GM23338 (cell line): ENCODE measurements around the gene STKLD1. TPM values are rescaled to one million over a fixed set of nuclear protein-coding genes. Genes with fewer than 3 reads are reported as not detected.

Source experiments
- ATAC-seq: fragments of 200-7000 bp; cut with Tn5 transposase; 3 replicates; pipeline ENCODE4 v1.9.1; 2020
- DNase-seq: peaks from one replicate; pipeline ENCODE4 v3.0.0-alpha.2; 2015; ENCODE audit warnings: low spot score
- H2AFZ ChIP-seq: fragments of 200-600 bp; sonication (generic); 2 replicates; pipeline ENCODE4 v1.8.0; 2016; ENCODE audit warnings: antibody characterized with exemption, mild to moderate bottlenecking, moderate library complexity
- H3F3A ChIP-seq: fragments of 200-600 bp; sonication (generic); replicated peaks from 2 replicates; pipeline ENCODE4 v1.8.0; 2017; ENCODE audit warnings: antibody characterized with exemption, mixed run types, low read depth
- H3K27ac ChIP-seq: fragments of 200-600 bp; sonication (generic); 2 replicates; pipeline ENCODE4 v1.6.1; 2016; ENCODE audit warnings: low read depth
- H3K27me3 ChIP-seq: fragments of 200-600 bp; sonication (generic); 2 replicates; pipeline ENCODE4 v1.8.0; 2016; ENCODE audit warnings: mild to moderate bottlenecking, mixed run types, moderate library complexity; ENCODE audit not compliant: insufficient read depth
- H3K36me3 ChIP-seq: fragments of 200-600 bp; sonication (generic); 2 replicates; pipeline ENCODE4 v1.8.0; 2016; ENCODE audit warnings: mild to moderate bottlenecking; ENCODE audit not compliant: insufficient read depth
- H3K4me1 ChIP-seq: fragments of 200-600 bp; sonication (generic); 2 replicates; pipeline ENCODE4 v1.8.0; 2016; ENCODE audit warnings: mild to moderate bottlenecking, moderate library complexity; ENCODE audit not compliant: insufficient read depth
- H3K4me2 ChIP-seq: fragments of 200-600 bp; sonication (generic); 2 replicates; pipeline ENCODE4 v1.7.1; 2017; ENCODE audit warnings: mixed run types
- H3K4me3 ChIP-seq: fragments of 200-600 bp; sonication (generic); 2 replicates; pipeline ENCODE4 v1.6.1; 2016; ENCODE audit warnings: mixed run types
- H3K79me2 ChIP-seq: fragments of 200-600 bp; sonication (generic); replicated peaks from 2 replicates; pipeline ENCODE4 v1.8.0; 2017; ENCODE audit warnings: mild to moderate bottlenecking; ENCODE audit not compliant: insufficient read depth
- H3K9me2 ChIP-seq: fragments of 200-600 bp; sonication (generic); 2 replicates; pipeline ENCODE4 v1.8.0; 2017; ENCODE audit not compliant: insufficient read depth
- H4K20me1 ChIP-seq: fragments of 200-600 bp; sonication (generic); replicated peaks from 2 replicates; pipeline ENCODE4 v1.8.0; 2017; ENCODE audit warnings: mild to moderate bottlenecking; ENCODE audit not compliant: insufficient read depth
- H3K27ac Mint-ChIP-seq: 2 replicates; pipeline ENCODE4 v1.8.0; 2020; ENCODE audit warnings: inconsistent platforms, mild to moderate bottlenecking, moderate library complexity, mixed read lengths
- H3K27me3 Mint-ChIP-seq: 3 replicates; pipeline ENCODE4 v1.8.0; 2022; ENCODE audit warnings: low read depth, mild to moderate bottlenecking, moderate library complexity, mixed read lengths, inconsistent platforms; ENCODE audit not compliant: insufficient read depth, poor library complexity
- H3K36me3 Mint-ChIP-seq: 3 replicates; pipeline ENCODE4 v1.8.0; 2021; ENCODE audit warnings: low read depth, mild to moderate bottlenecking, inconsistent platforms, moderate library complexity, mixed read lengths
- H3K4me1 Mint-ChIP-seq: 3 replicates; pipeline ENCODE4 v1.8.0; 2020; ENCODE audit warnings: mild to moderate bottlenecking, inconsistent platforms, mixed read lengths
- H3K4me3 Mint-ChIP-seq: 3 replicates; pipeline ENCODE4 v1.8.0; 2021; ENCODE audit warnings: moderate library complexity, mild to moderate bottlenecking, inconsistent platforms, mixed read lengths
- H3K9me3 Mint-ChIP-seq: 3 replicates; pipeline ENCODE4 v1.8.0; 2020; ENCODE audit warnings: moderate library complexity, mild to moderate bottlenecking, inconsistent platforms, mixed read lengths
- CTCF ChIP-seq, 2 experiments: fragments of 200-600 bp in 1 of 2; sonication (generic) in 1 of 2; conservative IDR thresholded peaks; 2 replicates each; pipeline versions ENCODE4 v1.5.1 to v1.6.1; 2016 to 2017; ENCODE audit warnings: antibody characterized with exemption in 2 of 2, low read depth in 2 of 2, mild to moderate bottlenecking in 2 of 2, moderate library complexity in 1 of 2
- EZH2 ChIP-seq: fragments of 200-600 bp; sonication (generic); IDR thresholded peaks from one replicate; pipeline ENCODE4 v1.8.0; 2017; ENCODE audit warnings: antibody characterized with exemption, mild to moderate bottlenecking, low read depth; ENCODE audit not compliant: unreplicated experiment
- EZH2phosphoT487 ChIP-seq: fragments of 200-600 bp; sonication (generic); IDR thresholded peaks from one replicate; pipeline ENCODE4 v1.8.1; 2018; ENCODE audit warnings: antibody characterized with exemption; ENCODE audit not compliant: unreplicated experiment
- JUNB ChIP-seq: IDR thresholded peaks from one replicate; pipeline ENCODE4 v1.6.1; 2016; ENCODE audit warnings: antibody characterized with exemption; ENCODE audit not compliant: unreplicated experiment
- NANOG ChIP-seq: IDR thresholded peaks from 2 replicates; pipeline ENCODE4 v1.6.1; 2016; ENCODE audit warnings: antibody characterized with exemption, borderline replicate concordance
- POLR2AphosphoS5 ChIP-seq: IDR thresholded peaks from 2 replicates; pipeline ENCODE4 v1.6.1; 2016; ENCODE audit warnings: antibody characterized with exemption, low read depth
- REST ChIP-seq: IDR thresholded peaks from one replicate; pipeline ENCODE4 v1.6.1; 2018; ENCODE audit warnings: antibody characterized with exemption; ENCODE audit not compliant: unreplicated experiment
- STAT1 ChIP-seq: IDR thresholded peaks from one replicate; pipeline ENCODE4 v1.6.1; 2016; ENCODE audit warnings: antibody characterized with exemption; ENCODE audit not compliant: unreplicated experiment
- ZNF331 ChIP-seq: fragments of 250-450 bp; sonication (Bioruptor Pico); IDR thresholded peaks from 2 replicates; pipeline ENCODE4 v1.5.0; 2020; ENCODE audit warnings: low read depth, mild to moderate bottlenecking, moderate library complexity
- polyA plus RNA-seq: library from polyadenylated mRNA; unstranded; fragments of >200 nt; fragmentation: Nextera tagmentation; extraction: Ambion mirVana; gene quantifications from 2 replicates; pipeline ENCODE4 v1.2.1, GENCODE V29; 2016
- total RNA-seq: library from RNA; depleted of rRNA; stranded (reverse); fragments of >200 nt; shearing (Covaris generic); gene quantifications from 2 replicates; pipeline ENCODE4 v1.2.3, GENCODE V29; 2014
- TF ChIP-seq, protein P1 (sequence below): fragments of 250-450 bp; sonication (Bioruptor Pico); IDR thresholded peaks from 2 replicates; pipeline ENCODE4 v1.5.0; 2020; ENCODE audit warnings: mild to moderate bottlenecking, moderate library complexity

Gene STKLD1
- total and polyA plus RNA-seq, 2 experiments from 2014 or later = 0.57 TPM; not detected in 1

DNA sequence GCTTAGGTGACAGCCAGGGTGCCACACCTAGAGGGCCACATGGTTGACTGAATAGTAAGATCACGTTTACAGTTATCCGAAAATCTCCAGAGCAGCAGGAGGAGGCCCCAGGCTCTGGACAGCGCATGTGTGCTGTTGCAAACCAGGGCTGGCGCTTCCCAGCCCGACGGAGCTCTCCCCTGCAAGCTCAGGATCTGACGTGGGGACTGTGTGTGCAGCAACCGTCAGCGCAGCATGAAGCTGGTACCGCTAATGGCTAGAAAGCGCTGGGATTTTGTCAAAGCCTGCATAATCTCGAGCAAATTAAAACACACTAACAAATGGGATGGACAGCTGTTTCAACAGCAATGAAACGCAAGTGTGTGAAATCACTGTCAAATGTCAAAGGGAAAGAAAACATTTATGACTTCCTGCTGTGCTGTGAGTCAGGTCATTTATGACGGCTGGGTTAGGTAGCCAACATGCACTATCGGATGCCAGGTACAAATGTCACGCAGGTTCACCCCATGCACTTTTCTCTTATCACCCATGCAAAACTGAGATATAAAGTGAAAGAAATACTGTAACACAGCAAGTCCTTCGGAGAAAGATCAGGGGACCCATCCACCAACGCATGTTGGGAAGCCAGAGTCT lies 7.8 kb upstream of the STKLD1 start:
- Mint-ChIP-seq H3K27me3 (peaks cover 5% of the 10 kb centered on the region), H3K4me3 (no peak overlapping the region), H3K9me3 (no peaks in the 10 kb centered on the region), H3K4me1 (peaks cover 11% of the 10 kb centered on the region; the same call in 2 of the 3 replicates), H3K27ac (no peak overlapping the region), H3K36me3 (peaks cover 65% of the 10 kb centered on the region)
- Histone ChIP-seq H3K36me3 (peaks cover 18% of the 10 kb centered on the region), H2AFZ (no peak overlapping the region), H3F3A (peaks cover 10% of the 10 kb centered on the region; the same call in 1 of the 2 replicates), H3K4me3 (no peak overlapping the region), H3K27me3 (no peaks in the 10 kb centered on the region), H4K20me1 (peaks cover 75% of the 10 kb centered on the region), H3K4me2 (no peak overlapping the region), H3K4me1 (no peaks in the 10 kb centered on the region), H3K27ac (no peak overlapping the region), H3K9me2 (no peaks in the 10 kb centered on the region), H3K79me2 (peaks cover 78% of the 10 kb centered on the region)
- ATAC-seq (no peak), DNase-seq (no peak)
- TF ChIP-seq POLR2AphosphoS5 = no peak
- TF ChIP-seq NANOG = no peak

DNA sequence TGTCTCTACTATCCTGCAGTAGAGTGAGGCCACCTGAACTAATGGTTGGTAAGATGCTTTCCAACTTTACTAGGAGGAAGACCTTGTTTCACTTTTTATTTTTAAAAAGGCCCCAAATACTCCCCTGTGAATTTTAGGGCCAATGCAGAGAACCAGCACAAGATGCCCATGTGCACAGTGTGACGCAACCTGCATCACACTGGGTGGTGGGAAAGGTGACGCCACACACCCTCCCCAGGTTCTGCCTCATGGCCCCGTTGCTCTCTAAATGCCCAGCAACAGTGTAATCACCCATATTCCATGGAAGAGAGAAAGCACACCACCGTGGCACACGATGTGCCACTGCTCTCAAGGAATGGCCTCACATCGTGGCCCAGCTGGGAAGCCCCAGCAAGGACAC lies 6.7 kb upstream of the STKLD1 start:
- H3K4me1 ChIP-seq = peaks cover 1% of the 10 kb centered on the region; the same call in 1 of the 2 replicates
- Mint-ChIP-seq H3K27me3 (peaks cover 6% of the 10 kb centered on the region), H3K9me3 (no peaks in the 10 kb centered on the region), H3K4me3 (no peak overlapping the region), H3K36me3 (peaks cover 57% of the 10 kb centered on the region), H3K4me1 (peaks cover 11% of the 10 kb centered on the region; the same call in 2 of the 3 replicates), H3K27ac (no peak overlapping the region)
- no peak overlapping the region for H3K4me2 ChIP-seq
- H3K27me3 ChIP-seq = no peaks in the 10 kb centered on the region
- ATAC-seq = no peak
- H3K9me2 ChIP-seq = no peaks in the 10 kb centered on the region
- peaks cover 10% of the 10 kb centered on the region; the same call in 1 of the 2 replicates for H3F3A ChIP-seq
- peaks cover 78% of the 10 kb centered on the region for H4K20me1 ChIP-seq
- H2AFZ ChIP-seq = no peak overlapping the region
- no peak overlapping the region for H3K4me3 ChIP-seq
- H3K27ac ChIP-seq = no peak overlapping the region
- no peak for DNase-seq
- peaks cover 88% of the 10 kb centered on the region for H3K79me2 ChIP-seq
- peaks cover 15% of the 10 kb centered on the region for H3K36me3 ChIP-seq
- TF ChIP-seq NANOG (no peak), CTCF (conservative IDR thresholded peaks at IDR 0.05; ENCODE audit: low read depth in 2 of 2) (no peak), REST (no peak), ZNF331 (CRISPR knock-in tag) (no peak), POLR2AphosphoS5 (no peak), JUNB (no peak), STAT1 (no peak), EZH2phosphoT487 (no peak), EZH2 (no peak)
- TF ChIP-seq, protein P1, sequence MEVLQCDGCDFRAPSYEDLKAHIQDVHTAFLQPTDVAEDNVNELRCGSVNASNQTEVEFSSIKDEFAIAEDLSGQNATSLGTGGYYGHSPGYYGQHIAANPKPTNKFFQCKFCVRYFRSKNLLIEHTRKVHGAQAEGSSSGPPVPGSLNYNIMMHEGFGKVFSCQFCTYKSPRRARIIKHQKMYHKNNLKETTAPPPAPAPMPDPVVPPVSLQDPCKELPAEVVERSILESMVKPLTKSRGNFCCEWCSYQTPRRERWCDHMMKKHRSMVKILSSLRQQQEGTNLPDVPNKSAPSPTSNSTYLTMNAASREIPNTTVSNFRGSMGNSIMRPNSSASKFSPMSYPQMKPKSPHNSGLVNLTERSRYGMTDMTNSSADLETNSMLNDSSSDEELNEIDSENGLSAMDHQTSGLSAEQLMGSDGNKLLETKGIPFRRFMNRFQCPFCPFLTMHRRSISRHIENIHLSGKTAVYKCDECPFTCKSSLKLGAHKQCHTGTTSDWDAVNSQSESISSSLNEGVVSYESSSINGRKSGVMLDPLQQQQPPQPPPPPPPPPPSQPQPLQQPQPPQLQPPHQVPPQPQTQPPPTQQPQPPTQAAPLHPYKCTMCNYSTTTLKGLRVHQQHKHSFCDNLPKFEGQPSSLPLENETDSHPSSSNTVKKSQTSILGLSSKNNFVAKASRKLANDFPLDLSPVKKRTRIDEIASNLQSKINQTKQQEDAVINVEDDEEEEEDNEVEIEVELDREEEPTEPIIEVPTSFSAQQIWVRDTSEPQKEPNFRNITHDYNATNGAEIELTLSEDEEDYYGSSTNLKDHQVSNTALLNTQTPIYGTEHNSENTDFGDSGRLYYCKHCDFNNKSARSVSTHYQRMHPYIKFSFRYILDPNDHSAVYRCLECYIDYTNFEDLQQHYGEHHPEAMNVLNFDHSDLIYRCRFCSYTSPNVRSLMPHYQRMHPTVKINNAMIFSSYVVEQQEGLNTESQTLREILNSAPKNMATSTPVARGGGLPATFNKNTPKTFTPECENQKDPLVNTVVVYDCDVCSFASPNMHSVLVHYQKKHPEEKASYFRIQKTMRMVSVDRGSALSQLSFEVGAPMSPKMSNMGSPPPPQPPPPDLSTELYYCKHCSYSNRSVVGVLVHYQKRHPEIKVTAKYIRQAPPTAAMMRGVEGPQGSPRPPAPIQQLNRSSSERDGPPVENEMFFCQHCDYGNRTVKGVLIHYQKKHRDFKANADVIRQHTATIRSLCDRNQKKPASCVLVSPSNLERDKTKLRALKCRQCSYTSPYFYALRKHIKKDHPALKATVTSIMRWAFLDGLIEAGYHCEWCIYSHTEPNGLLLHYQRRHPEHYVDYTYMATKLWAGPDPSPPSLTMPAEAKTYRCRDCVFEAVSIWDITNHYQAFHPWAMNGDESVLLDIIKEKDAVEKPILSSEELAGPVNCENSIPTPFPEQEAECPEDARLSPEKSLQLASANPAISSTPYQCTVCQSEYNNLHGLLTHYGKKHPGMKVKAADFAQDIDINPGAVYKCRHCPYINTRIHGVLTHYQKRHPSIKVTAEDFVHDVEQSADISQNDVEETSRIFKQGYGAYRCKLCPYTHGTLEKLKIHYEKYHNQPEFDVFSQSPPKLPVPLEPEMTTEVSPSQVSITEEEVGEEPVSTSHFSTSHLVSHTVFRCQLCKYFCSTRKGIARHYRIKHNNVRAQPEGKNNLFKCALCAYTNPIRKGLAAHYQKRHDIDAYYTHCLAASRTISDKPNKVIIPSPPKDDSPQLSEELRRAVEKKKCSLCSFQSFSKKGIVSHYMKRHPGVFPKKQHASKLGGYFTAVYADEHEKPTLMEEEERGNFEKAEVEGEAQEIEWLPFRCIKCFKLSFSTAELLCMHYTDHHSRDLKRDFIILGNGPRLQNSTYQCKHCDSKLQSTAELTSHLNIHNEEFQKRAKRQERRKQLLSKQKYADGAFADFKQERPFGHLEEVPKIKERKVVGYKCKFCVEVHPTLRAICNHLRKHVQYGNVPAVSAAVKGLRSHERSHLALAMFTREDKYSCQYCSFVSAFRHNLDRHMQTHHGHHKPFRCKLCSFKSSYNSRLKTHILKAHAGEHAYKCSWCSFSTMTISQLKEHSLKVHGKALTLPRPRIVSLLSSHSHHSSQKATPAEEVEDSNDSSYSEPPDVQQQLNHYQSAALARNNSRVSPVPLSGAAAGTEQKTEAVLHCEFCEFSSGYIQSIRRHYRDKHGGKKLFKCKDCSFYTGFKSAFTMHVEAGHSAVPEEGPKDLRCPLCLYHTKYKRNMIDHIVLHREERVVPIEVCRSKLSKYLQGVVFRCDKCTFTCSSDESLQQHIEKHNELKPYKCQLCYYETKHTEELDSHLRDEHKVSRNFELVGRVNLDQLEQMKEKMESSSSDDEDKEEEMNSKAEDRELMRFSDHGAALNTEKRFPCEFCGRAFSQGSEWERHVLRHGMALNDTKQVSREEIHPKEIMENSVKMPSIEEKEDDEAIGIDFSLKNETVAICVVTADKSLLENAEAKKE = no peak
